Esophagus mucosa (tissue), 1 donor: Measurements from ENCODE around the gene PPP1R3A. TPM values are rescaled to one million over a fixed set of nuclear protein-coding genes. Genes with fewer than 3 reads are reported as not detected.
"Not testable (repeated sequence)": the region's sequence is repeated elsewhere in the genome, so short reads cannot be mapped to it uniquely, and the experiment has no call there.

ENCODE experiments used
- ATAC-seq: fragments of 200-7000 bp; cut with Tn5 transposase; one replicate; pipeline ENCODE4 v1.9.1; 2020
- total RNA-seq: library from RNA; stranded (reverse); gene quantifications from one replicate; pipeline ENCODE4 v1.2.4, GENCODE V29; 2023
- donor health status: DM: yes; HTN: yes; CAD: no.

Gene PPP1R3A
- not detected for total RNA-seq

- no peak for ATAC-seq
Measured at GRCh38 chr7:113918946-113919345, at the start of gene PPP1R3A. TSS of gene PPP1R3A (minus strand) at chr7:113919009. CDS start at chr7:113918996, 13 bp downstream.

GRCh38 chr7:113963356-113963755 lies 44.5 kb upstream of the PPP1R3A start:
- ATAC-seq: no peak

DNA sequence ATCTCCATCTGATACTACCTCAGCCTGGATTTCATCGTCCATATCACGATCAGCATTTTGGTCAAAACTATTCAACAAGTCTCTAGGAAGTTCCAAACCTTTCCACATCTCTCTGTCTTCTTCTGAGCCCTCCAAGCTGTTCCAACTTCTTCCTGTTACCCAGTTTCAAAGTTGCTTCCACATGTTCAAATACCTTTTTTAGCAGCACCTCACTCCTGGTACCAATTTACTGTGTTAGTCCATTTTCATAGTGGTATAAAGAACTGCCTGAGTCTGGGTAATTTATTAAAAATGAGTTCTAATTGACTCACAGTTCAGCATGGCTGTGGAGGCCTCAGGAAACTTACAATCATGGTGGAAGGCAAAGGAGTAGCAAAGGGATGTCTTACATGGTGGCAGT lies 41.1 kb upstream of the PPP1R3A start:
- ATAC-seq: no peak

DNA sequence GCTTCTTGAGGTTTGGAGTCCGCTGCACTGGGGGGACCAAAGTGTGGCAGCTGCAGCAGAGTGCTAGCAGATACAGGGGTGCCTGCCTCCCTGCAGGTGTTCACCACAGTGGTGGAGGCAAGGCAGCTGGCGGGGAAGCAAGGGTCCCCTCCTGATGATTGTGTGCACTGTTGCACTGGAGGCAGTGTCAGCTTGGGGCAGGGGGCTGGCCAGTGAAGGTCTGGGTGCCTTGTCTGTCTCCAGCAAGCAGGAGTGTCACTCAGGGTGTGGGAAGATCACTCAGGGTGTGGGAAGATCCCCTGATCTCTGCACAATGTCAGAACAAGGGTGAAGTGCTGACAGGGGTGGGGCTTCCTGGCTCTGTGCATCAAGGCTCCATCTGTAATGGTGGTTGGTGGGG lies 36.3 kb upstream of the PPP1R3A start:
- ATAC-seq: no peak

DNA sequence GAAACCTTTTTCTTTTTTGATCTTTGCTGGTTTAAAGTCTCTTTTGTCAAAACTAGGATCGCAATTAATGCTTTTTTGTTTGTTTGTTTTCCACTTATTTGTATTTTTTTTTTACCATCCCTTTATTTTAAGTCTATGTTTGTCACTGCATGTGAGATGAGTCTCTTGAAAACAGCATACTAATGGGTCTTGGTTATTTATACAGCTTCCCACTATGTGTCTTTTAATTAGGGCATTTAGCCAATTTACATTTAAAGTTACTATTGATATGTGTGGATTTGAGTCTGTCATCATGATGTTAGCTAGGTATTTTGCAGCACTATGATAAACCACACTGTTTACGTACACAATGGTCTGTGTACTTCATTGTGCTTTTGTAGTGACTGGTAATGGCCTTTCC lies 34.7 kb upstream of the PPP1R3A start:
- ATAC-seq: no peak

DNA sequence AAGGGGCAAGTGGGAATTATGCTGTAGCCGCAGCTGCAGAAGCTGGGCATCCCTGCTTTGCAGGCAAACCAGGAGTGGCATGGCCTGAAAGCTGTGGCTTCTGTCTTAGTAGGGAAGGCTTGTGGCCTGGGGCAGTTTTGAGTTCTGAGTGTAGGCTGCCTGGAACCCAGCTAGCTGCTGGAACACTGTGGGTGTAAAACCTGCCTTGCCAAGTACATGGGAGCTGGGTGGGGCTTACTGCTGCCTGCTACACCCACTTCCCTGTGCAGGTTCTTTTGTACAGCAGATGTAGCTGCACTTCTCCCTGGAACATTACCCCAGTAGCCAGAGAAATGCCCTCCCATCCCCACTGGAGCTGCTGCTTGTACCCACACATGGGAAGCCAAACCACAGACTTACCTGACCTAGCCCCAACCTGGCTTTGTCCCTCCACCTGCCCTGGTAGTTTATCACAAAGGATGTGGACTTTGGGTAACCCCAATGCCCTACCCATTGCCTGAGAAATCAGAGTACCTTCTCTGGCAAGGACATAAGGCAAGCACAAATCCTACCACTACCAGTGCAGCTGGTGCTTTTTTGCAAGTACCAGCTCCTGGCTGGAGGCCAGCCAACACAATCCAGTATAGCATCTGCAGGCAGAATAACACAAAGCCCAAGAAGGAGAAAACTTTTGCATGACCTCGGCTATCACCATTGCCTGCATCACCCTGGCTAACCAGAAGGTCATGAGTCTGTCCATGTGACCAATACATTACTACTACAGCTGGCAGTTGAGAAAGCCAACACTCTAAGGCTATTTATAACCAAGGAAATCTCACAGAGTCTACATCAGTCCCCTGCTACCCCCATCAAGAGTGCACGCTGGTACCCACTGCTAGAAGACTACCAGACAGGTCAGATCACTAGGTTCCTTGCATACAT lies 26.5 kb upstream of the PPP1R3A start:
- ATAC-seq: peak; percentile 99

GRCh38 chr7:113936982-113937381 lies 18.2 kb upstream of the PPP1R3A start:
- peak; percentile 56 for ATAC-seq

DNA sequence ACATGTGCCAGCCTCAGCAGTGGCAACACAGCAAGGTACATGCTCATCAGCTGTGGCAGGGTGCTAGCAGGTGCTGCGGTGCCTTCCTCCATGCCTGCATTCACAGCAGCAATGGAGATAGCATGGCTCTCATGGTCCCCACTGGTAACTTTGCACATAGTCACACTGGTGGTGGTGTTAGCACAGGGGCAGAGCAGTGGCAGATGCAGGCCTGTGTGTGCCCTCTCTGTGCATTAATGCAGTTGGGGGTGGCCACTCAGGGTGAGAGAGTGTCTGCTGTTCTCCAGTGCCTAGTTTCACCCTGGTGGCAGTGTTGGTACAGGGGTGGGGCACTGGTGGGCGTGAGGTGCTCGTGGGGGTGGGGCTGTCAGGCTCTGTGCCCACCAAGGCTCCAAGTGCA lies 17.7 kb upstream of the PPP1R3A start:
- ATAC-seq: peak; percentile 28

GRCh38 chr7:113929389-113929788 lies 10.6 kb upstream of the PPP1R3A start:
- not testable (repeated sequence) for ATAC-seq

GRCh38 chr7:113928112-113928511 lies 9.3 kb upstream of the PPP1R3A start:
- ATAC-seq: no peak

DNA sequence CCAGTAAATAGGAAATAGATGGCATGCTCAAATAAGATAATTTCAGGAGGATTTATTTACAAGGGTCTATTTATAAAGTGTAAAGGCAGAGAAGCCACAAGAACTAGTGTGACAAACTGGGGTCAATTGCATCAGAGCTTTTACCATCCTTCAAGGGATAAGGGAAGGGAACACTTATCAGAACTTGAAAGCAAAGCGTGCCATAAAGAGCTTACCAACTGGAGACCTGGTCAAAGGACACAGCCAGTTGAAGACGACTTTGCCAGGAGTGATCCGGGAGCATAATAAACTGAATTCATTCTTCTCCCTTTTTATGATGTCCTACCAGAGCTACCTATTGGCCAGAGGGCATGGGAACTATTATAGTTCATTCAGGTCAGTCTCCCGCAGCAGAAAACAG lies 3.2 kb upstream of the PPP1R3A start:
- ATAC-seq: no peak

GRCh38 chr7:113921363-113921762 lies 2.6 kb upstream of the PPP1R3A start:
- ATAC-seq: no peak

DNA sequence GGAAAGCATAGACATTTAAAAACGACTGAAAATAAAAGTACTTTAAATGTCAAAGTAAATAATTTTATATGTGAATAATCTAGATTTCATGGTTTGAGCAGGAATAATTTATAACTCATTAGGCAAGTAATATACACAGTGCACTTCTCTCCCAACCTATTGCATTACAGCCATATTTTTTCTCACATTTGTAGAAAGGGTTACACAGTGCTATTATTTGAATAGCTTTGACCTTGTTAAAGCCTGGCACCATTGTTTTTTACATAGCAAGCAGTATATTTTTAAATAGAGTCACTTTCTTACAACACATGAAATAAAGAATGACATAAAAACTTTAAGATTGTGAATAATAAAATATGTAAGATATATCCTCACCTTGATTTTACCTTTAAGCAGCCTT lies 969 bp downstream of the PPP1R3A start:
- ATAC-seq: no peak

DNA sequence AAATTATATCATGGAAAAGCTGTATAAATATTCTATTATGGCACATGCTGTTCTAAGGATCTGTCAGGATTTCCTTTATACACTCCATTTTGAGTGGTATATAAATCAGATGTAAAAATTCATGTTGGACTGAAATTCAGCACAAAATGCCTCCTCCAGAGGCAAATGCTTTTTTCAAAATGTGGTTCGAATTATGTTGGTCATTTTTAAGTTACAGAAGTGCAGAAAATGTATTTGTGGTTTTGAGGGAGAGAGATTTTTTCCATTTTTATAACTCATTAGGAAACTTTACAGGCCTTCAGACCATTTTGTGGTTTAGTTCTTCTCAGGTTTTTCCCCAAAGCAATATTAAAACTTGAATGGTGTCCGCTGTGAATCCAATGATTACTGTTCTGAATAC lies 2.9 kb downstream of the PPP1R3A start:
- no peak for ATAC-seq

DNA sequence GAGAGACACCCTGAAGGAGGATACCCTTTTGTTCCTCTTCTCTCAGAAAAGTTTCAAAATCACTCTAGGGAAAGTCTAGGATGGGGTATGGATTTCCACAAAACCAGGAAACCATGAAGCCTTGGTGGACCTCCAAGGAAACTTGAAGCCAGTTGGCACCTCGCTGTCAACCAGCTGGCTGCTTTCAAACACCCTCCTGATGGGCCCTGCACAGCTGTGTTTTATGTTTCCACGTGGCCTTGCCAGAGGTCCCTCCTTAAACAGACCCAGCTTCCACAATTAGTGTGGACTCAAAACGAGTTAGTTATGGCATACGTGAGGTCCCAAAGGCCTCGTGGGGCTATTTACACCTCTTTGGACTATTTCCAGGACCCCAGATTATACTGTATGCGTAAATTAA lies 5.9 kb downstream of the PPP1R3A start:
- ATAC-seq: no peak

DNA sequence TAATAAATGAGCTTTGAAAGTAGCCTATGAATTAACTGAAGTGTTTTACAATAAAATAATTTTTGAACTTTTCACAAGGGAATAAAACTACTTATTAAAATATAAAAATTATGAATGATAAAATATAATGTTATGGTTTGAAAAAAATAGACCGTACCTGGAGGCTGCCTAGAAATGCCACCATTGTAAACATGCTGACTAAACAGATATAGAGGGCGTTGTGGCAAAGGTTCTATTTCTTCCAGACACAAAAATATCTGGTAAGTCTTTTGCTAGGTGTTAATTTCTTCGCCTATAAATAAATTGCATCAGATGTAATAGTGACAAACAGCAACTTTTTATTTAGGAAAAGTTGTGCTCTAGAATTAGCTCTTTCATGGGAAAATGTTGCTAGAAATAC lies 11.2 kb downstream of the PPP1R3A start:
- ATAC-seq: no peak

- no peak for ATAC-seq
Measured at GRCh38 chr7:113904521-113904920, 14.3 kb downstream of the PPP1R3A start.

GRCh38 chr7:113892818-113893217 lies 26.0 kb downstream of the PPP1R3A start:
- no peak for ATAC-seq

- peak; percentile 84 for ATAC-seq
Measured at GRCh38 chr7:113891828-113892227, 27.0 kb downstream of the PPP1R3A start.

DNA sequence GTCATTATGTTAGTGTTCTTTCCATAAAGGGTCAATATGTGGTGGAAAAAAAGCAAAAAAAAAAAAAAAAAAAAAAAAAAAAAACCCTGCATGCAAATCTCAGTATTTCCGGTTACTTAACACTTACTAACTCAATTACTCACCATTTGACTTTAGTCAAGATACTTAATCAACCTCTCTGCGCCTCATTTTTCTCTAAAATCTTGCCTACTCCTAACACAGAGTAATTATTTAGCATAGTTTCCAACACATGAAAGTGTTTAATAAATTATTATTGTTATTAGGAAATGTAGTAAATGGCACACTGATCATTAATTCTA lies 27.8 kb downstream of the PPP1R3A start:
- ATAC-seq: peak; percentile 43

DNA sequence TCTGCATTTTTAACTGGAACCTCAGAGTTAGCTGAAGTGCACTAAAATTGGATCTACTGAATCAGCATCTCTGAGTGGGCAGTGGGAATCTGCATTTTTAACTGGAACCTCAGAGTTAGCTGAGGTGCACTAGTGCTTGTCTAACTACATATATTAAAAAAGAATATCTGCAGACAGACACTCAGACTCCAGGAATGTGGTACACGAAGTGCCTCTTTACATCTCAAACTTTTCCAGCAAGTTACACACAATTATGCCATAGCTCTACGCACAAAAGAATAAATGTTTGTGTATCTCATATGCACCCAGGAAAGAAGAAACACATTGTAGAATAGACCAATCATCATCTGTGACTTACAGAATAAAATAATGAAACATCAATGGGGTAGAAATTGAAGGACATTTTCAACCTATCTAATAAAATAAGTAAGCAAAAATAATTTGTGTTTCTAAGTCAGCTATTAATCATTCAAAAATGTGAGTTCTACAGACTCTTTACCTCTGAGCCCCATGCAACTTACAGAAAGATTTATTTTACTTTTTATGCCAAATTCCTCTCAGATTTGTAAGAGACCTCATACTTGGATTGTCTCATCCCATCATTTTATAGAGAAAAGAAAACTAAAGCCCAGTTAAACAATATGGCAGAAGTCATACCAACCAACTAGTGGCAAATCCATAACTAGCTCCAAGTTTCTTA lies 28.3 kb downstream of the PPP1R3A start:
- ATAC-seq: no peak

GRCh38 chr7:113883096-113883495 lies 35.7 kb downstream of the PPP1R3A start:
- ATAC-seq: no peak

DNA sequence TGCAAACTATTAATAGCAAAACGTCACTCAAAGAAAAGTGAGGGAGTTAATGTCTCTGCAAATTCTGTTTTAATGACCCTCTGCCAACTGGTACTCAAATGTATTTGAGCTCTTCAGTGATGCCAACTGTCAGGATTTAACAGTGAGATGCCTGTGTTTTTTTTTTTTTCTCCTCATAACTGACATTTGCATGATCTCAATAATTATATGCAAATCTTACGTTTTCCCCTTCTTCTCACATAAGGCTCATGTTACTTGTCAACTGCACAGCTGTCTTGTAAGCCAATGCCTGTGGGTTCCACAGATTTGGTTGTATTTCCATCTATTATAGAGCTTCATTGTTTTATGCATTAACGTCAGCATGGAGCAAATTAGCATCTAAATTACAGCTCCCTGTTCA lies 38.2 kb downstream of the PPP1R3A start:
- ATAC-seq: no peak

DNA sequence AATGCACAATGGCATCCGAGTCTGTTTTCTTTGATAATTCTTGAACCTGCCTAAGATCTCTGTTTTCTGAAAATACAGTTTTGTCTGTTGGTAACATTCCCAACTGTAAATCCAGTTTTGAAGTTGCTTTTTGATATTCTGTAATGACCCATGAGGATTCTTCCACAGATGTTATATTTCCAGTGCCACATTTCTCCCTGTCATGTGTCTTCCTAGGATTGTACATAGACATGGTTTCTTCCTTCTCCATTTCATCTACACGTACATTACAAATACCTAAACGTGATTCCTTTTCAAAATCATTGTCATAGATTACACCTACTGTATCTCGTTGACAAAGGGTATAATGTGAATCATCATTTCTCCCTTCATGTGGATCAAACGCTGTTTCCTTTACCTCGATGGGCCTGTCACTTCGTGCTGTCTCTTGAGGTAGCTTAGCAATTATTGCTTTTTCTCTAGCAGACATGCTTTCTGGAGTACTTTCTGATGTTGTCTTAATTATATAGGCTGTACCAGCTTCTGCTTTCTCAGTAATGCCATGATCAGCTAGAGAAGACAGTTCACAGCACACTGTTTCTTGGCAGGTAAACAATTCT lies 40.3 kb downstream of the PPP1R3A start:
- no peak for ATAC-seq
